ENCODE results near the gene ZNF709. TPM values are rescaled to one million over a fixed set of nuclear protein-coding genes. Genes with fewer than 3 reads are reported as not detected.
"Not testable (repeated sequence)": the region's sequence is repeated elsewhere in the genome, so short reads cannot be mapped to it uniquely, and the experiment has no call there.

ZNF709 gene
- total RNA-seq, 4 donors from 2014 or later = 7.6 to 9.4 (median 8.7) TPM

DNA sequence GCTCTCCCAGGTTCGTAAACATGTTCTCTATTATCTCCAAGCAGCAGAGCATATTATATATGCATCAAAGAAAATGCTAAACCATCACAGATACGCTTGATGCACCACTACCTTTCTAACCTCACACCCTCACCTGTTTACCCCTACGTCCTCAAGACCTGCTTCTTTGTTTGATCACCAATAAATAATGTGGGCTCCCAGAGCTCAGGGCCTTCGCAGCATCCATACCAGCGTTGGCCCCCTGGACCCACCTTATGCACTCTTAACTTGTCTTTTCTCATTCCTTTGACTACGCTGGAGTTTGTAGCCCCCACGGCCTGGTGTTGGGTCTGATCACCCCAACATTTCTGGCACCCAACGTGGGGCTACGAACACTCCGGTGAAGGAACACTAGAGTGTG, 33.8 kb downstream of the ZNF709 start:
- Histone ChIP-seq H3K36me3 (no peaks in the 10 kb centered on the region), H3K9me3 (no peaks in the 10 kb centered on the region), H3K4me1 (peaks cover 0 to 6% of the 10 kb centered on the region in 2 donors), H3K4me3 (replicated peaks in 1 of 3) (no peak overlapping the region), H3K27ac (no peak overlapping the region), H3K27me3 (no peaks in the 10 kb centered on the region)
- TF ChIP-seq, protein P1, sequence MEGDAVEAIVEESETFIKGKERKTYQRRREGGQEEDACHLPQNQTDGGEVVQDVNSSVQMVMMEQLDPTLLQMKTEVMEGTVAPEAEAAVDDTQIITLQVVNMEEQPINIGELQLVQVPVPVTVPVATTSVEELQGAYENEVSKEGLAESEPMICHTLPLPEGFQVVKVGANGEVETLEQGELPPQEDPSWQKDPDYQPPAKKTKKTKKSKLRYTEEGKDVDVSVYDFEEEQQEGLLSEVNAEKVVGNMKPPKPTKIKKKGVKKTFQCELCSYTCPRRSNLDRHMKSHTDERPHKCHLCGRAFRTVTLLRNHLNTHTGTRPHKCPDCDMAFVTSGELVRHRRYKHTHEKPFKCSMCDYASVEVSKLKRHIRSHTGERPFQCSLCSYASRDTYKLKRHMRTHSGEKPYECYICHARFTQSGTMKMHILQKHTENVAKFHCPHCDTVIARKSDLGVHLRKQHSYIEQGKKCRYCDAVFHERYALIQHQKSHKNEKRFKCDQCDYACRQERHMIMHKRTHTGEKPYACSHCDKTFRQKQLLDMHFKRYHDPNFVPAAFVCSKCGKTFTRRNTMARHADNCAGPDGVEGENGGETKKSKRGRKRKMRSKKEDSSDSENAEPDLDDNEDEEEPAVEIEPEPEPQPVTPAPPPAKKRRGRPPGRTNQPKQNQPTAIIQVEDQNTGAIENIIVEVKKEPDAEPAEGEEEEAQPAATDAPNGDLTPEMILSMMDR (IDR thresholded peaks at IDR 0.05) = no peak
- TF ChIP-seq POLR2A (IDR thresholded peaks at IDR 0.05) = no peak
- 89 to 96% methylated on average over 10 of the region's 10 CpGs for WGBS, 2 donors
- DNase-seq = no peak
- intact Hi-C loops (cut with DNase I) = no loop called here

DNA sequence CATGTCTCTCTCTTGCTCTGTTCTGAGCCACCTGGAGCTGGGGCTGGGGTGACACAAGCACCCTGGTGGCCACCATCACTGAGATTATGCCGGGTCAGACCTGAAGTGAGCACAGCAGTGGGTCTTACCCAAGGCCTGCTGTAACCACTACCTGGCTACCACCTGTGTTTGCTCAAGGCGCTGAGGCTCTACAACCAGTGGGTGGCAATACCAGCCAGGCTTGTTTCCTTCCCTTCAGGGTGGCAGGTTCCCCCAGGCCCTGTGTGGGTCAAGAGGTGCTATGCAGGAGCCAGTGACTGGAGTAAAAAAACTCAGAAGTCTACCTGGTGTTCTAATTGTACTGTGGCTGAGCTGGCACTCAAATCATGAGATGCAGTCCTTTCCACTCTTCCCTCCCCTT, 35.8 kb downstream of the ZNF709 start:
- Histone ChIP-seq H3K4me3 (replicated peaks in 1 of 3) (no peak overlapping the region), H3K27ac (no peak overlapping the region), H3K36me3 (no peaks in the 10 kb centered on the region), H3K27me3 (no peaks in the 10 kb centered on the region), H3K9me3 (no peaks in the 10 kb centered on the region), H3K4me1 (peaks cover 0 to 6% of the 10 kb centered on the region in 2 donors)
- DNase-seq = no peak
- no peak for TF ChIP-seq POLR2A (IDR thresholded peaks at IDR 0.05)
- TF ChIP-seq, protein P1 (IDR thresholded peaks at IDR 0.05) = no peak
- WGBS, 2 donors = 67 to 100% methylated on average over 1 to 2 of the region's 2 CpGs
- intact Hi-C loops (cut with DNase I) = no loop called here

DNA sequence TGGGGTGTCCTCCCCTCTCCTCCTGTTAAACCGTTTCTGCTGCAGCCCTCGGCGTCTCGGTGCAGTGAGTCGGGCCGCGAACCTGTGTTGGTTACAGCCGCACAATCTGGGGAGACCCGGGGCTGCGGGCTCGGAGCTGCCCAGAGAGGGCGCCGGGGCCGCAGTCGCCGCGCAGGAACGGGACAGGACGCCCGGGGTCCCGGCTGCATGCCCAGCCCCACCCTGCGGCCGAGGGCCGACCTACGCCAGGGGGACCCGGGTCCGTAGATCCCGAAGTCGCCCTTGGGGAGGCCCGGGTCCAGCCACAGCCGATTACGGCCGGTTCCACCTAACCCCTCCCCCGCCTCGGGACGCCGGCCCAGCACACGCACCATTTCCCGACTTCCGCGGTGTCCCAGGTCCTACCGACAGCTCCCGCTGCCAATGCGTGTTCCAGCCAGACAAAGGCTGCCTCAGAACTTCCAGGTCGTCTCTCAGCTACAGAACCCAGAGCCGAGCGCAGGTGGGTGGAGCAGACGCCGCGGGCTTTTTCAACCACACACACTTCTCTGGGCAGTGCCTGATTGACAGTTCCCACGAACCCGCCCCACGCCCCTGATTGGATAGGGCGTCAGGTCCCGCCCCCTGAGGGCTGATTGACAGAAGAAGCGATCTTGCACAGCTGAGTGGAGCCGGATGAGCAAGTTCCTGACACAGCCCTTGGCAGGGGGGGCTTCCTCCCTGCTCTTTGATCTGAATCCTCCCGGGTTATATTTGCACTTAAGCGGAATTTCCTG, 43.9 kb downstream of the ZNF709 start, which contains the start of gene ZNF443:
Gene ZNF443 (minus strand): TSS at position 481 of the 776 bp plus-strand sequence. CDS start 107 bp downstream, at position 374.
- Histone ChIP-seq H3K27ac (peak within 1 kb of the TSS in 2 of 3 donors; percentile 53 to 54), H3K9me3 (no peaks in the 10 kb centered on the region), H3K4me3 (replicated peaks in 1 of 3) (peak within 1 kb of the TSS; percentile 53 to 59 (median 59)), H3K36me3 (no peaks in the 10 kb centered on the region), H3K4me1 (peaks cover 0 to 4% of the 10 kb centered on the region in 2 donors), H3K27me3 (no peaks in the 10 kb centered on the region)
- intact Hi-C loops (cut with DNase I) = no loop called here
- 0% methylated on average over 11 to 12 of the region's 59 CpGs for WGBS, 2 donors
- peak; percentile 100 for DNase-seq
- TF ChIP-seq POLR2A (IDR thresholded peaks at IDR 0.05) = peak in 1 of 2 donors; percentile 79
- TF ChIP-seq, protein P1 (IDR thresholded peaks at IDR 0.05) = no peak

DNA sequence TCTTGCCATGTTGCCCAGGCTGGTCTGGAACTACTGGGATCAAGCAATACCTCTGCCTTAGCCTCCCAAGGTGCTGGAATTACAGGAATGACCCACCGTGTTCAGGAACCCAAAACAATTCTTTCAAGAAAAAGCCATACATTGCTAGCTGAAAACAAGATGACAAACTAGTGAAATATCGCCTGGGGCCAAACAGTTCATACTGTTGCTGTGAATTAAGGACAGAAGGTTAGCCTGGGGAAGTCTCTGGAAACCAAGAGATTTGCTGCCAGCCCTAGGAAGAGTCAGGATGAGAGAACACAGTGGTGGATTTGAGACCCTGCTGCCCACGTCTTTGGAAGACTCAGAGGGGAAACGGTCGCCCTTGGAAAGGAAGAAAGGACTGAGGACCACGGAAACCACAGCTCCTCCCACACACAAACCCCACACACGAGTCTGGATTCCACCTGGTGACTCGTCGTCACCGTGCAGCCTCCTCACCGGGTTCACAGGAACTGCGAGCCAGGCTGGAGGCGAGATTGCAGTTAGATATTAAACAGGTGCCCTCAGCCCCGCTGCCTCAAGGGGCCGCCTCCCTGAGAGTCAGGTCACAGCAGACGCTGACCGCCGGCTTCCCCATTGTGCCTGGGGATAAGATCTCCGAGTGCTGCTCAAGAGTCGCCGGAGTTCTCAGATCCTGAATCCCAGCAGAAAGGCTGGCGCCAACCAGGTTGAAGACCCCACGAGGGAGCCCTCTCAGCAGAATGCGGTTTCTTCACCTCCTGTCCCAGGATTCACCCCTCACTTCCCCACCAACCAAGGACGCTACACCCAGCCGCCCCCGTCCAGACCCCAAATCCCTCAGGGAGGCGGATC, 44.7 kb downstream of the ZNF709 start:
- H3K9me3 ChIP-seq; intact Hi-C loops (cut with DNase I); H3K27me3 ChIP-seq; H3K36me3 ChIP-seq; H3K4me1 ChIP-seq: not testable (repeated sequence)
- peak; percentile 25 to 44 for DNase-seq
- peak overlapping the region in 2 of 3 donors; percentile 53 to 54 for H3K27ac ChIP-seq
- peak overlapping the region; percentile 53 to 59 (median 59) for H3K4me3 ChIP-seq (replicated peaks in 1 of 3)
- 2 to 3% methylated on average over 8 to 16 of the region's 28 CpGs for WGBS, 2 donors

DNA sequence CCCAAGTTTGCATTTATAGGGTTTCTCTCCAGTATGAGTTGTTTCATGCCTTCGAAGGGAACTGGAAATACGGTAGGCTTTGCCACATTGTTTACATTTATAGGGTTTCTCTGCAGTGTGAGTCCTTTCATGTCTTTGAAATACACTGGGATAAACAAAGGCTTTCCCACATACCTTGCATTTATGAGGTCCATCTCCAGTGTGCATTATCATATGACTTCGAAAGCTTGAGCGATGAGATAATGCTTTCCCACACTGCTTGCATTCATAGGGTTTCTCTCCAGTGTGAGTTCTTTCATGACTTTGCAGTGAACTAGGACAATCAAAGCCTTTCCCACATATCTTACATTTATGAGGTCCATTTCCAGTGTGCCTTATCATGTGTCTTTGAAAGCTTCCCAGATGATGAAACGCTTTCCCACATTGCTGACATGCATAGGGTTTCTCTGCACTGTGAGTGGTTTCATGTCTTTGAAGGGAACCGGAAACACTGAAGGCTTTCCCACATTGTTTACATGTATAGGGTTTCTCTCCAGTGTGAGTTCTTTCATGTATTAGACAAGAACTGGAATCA, 53.8 kb downstream of the ZNF709 start:
- H3K9me3 ChIP-seq; DNase-seq; H3K4me3 ChIP-seq (replicated peaks in 1 of 3); intact Hi-C loops (cut with DNase I); H3K27ac ChIP-seq; H3K27me3 ChIP-seq; H3K4me1 ChIP-seq: not testable (repeated sequence)
- peaks cover 10 to 11% of the 10 kb centered on the region in 2 donors for H3K36me3 ChIP-seq
- 96 to 97% methylated on average over 6 of the region's 6 CpGs for WGBS, 2 donors

All from thyroid gland (tissue), 4 donors.